ENCODE results near the gene EEFSEC.

Gene EEFSEC, protein sequence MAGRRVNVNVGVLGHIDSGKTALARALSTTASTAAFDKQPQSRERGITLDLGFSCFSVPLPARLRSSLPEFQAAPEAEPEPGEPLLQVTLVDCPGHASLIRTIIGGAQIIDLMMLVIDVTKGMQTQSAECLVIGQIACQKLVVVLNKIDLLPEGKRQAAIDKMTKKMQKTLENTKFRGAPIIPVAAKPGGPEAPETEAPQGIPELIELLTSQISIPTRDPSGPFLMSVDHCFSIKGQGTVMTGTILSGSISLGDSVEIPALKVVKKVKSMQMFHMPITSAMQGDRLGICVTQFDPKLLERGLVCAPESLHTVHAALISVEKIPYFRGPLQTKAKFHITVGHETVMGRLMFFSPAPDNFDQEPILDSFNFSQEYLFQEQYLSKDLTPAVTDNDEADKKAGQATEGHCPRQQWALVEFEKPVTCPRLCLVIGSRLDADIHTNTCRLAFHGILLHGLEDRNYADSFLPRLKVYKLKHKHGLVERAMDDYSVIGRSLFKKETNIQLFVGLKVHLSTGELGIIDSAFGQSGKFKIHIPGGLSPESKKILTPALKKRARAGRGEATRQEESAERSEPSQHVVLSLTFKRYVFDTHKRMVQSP

DNA sequence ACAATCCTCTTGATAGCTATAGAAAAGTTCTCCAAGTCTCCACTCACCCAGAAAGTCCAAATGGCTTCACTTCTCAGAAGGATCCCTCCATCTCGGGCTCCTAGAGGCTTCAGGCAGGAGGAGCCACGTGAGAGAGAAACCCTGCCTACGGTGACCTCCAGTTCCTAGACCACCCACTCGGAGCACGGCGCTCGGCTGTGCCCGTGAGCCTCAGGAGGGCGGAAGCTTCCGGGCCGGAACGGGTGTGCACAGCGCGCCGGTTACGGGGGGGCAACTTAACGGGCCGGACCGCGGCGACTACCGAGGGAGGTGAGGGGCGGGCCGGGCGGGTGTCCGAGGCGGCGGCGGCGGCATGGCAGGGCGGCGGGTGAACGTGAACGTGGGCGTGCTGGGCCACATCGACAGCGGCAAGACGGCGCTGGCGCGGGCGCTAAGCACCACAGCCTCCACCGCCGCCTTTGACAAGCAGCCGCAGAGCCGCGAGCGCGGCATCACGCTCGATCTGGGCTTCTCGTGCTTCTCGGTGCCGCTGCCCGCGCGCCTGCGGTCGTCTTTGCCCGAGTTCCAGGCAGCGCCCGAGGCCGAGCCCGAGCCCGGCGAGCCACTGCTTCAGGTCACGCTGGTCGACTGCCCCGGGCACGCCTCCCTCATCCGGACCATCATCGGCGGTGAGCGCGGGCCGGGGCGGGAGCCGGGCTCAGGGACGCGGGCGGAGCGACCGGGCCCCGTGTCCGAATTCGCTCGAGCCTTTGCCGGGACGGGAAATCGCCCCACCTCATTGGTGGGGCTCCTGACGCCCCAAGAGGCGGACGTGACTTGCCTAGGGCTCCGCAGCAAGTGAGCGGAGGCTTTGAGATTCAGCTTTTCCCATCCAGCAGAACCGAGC, at the start of gene EEFSEC:
EEFSEC (plus strand) TSS at position 326 of the 886 bp plus-strand sequence; CDS start at position 353, 27 bp downstream.
- peak; percentile 70 for DNase-seq

DNA sequence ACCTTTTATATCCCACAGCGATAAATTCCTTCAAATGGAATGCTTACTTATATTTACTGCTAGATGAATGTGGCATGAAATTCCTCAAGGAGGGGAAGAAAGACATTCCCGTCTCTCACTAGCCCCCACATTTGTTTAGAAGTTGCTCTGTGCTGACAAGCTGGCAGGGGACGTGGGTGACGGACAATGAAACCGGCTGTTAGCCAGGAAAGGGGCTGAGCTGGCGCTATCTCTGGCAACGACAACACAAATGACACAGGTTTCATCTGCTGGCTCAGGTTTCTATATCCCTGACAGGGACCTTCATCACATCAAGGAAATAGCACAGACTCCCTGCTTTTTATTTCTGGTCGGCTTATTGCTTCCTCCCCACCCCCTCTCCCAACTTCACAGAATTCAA, 45.4 kb upstream of the EEFSEC start:
- DNase-seq = no peak

DNA sequence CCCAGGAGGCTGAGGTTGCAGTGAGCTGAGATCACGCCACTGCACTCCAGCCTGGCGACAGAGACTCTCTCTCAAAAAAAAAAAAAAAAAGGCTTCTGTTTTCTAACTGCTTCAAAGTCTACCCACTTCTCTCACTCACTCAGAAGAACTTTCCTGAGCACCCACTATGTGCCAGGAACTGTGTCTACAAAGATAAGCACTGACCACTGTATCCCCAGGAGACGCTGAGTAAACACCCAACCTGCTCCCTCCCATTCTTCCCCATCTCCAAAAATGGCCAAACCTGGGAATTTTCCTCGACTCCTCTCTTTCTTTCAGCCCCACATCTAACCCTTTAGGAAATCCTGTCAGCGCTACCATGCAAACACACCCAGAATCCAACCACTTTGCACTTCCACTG, 42.1 kb upstream of the EEFSEC start:
- no peak for DNase-seq

DNA sequence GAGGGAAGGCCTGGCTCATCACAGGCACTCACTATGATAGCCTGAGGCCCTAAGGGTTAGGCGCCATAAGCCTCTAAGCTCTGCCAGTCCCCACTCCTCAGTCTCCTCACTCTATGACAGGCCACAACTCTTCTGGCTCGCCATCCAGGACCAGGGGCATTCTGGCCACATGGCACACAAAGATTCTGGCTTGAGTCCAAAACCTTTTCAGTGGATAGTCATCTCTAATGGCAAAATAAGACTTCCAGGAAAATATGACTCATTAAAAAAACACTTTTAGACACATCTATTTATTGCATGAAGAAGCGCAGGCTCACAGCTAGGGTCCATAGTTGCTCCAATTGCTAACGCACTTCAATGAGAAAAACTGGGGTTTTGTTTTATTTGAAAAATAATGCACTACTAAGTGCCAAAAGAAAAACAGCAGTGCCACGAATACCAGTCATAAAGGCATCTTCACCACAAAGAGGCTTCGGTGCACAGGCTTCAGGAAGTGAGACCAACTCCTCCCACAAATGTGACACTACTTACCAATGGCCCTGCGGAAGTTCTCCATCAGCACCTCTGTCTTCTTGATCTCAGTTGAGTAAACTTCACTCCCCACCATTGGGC, 40.8 kb upstream of the EEFSEC start:
- DNase-seq = no peak

DNA sequence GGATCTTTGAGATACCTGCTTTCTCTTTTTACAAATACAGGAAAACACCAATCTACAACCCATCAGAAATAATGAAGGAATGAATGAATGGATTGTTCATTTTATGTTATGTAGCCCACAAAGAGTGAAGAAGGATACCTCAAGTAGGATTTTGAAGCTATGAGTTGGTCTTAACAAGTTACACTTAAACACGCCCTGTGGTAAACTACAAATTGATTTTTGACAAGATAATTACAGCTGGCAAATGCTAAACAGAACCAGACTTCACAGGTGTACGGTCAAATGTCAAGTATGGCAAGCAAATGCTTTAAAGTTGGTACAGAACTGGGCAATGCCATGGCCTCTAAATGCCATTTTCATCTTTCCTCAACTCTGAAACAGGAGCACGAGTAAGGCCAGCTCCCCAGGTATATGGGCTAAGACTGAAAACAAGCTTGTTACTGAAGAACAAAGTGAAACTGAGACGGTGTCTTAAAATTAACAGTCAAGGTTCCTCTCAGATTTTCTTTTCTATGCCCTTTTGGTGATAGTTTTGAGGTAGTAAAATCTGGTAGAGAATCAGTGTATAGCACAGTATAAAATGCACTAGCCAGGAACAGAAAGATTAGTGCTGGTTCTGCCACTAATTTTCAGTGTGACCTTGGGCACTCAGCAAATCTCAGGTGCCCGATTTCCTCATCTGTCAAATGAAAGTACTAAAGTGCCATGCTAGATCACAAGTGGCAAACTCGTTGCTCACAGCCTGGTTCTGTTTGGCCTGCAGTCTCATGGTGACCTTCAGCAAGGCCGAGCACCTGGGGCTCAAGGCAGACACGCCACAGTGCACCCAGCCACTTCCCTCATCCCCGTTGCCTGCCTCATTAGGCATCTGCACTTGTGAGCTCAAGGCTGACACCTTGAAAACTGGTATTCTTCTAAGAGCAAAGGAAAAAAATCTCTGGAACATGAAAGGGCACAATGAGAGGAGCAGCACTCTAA, 39.2 kb upstream of the EEFSEC start:
- no peak for DNase-seq

DNA sequence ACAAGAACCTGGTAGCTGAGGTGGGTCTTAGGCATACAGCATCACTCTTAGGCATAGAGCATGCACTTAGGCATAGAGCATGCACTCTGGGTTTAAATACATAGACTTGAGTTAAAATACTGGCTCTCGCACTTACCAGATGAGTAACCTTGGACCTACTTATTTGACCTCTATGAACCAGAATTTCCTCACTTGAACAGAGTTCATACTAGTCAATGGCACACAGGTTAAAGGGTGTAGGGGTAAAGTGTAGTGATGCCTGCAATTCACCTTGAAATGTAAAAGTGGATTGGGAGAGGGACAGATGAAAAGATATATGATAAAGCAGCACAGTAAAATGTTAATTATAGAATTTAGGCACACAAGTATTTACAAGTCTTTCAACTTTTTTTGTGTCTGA, 31.3 kb upstream of the EEFSEC start:
- no peak for DNase-seq

DNA sequence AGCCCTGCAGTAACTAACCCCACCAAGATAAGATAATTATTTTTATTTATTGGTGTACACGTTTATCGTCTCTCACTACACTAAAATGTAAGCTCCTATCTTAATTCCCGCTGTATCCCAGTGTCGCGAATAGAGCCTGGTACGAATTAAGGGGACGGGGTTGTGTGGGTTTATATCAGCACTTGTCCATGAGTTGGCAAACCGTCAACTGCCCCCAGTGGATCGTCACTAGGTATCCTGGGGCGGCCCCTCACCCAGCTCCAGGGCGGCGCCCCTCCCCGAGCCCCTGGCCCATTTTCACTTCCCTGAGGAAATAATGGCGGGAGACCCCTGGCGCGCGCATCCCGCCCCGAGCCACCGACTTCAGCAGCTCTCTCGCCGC, 30.1 kb upstream of the EEFSEC start:
- no peak for DNase-seq

DNA sequence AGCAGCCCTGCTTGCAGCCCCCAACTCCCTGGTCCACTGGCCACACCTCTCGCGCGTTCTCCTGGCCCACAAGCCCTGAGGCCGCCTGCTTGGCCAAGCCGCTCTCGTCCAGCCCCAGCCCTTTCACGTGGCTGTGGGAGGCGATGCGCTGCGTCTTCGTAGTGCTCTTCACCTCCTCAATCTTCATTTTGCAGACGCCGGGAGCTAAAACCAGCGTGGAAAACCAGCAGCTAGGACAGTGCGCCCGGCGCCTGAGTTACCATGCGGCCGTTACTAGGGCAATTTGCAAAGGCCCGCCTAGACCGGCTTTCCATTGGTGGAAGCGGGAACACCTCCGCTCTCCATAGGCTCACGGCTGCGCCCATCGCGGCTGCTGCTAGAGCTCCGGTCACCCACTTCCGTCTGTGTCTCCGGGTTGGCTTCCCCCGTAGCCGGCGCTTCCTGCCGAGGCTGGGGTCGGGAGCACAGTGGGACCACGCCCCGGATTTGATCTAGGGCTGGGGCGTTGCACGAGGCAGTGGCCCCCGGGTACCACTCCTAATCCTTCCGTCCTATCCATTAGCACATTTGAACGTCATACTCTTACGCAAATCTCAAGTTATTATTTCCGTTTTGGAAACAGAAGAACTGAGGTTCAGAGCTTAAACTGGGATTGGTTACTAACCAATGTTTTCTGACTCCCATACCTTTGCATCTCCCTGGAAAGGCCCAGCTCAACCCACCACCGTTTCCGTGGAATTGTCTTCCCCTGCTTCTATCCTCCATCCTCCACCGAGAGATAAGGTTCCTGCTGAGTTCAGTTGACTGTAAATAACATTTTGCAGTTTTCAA, 29.5 kb upstream of the EEFSEC start, which contains the start of gene RUVBL1:
RUVBL1 (minus strand) TSS at position 275 of the 831 bp plus-strand sequence; CDS start at position 187, 88 bp downstream.
- DNase-seq = peak; percentile 99

DNA sequence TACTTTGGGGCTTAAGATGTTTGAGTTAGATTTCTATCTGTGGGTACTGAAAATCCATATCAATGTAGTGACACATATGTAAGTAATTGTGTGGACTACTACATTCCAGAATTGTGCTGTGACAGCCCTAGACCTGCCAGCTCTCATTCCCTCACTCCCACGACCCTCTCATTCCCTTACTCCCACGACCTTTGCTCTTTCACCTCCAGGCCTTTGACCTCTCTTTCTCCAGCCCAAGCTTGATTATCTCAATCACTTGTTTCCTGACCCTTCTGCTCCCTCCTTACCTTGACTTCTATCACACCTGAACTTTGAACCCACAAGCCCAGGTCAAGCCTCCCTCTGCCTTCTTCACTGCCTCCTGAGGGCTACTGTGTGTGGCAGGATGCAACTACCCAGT, 26.0 kb upstream of the EEFSEC start:
- no peak for DNase-seq

DNA sequence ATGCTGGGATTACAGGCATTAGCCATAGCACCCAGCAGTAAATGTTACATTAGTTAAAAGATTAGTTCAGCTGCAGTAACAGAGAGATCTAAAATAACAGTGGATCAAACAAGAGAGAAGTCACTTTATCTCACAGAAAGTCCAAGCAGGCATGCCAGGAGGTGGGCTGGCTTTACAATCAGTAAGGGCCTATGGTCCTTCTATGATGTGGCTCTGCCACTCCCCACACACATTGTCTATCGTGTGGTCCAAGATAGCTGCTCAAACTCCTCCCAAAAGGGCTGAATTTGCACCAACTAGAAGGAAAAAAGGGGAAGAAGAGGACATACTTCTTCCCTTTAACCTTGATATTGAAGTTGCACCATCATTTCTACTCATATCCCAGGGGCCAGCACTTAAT, 25.0 kb upstream of the EEFSEC start:
- no peak for DNase-seq

DNA sequence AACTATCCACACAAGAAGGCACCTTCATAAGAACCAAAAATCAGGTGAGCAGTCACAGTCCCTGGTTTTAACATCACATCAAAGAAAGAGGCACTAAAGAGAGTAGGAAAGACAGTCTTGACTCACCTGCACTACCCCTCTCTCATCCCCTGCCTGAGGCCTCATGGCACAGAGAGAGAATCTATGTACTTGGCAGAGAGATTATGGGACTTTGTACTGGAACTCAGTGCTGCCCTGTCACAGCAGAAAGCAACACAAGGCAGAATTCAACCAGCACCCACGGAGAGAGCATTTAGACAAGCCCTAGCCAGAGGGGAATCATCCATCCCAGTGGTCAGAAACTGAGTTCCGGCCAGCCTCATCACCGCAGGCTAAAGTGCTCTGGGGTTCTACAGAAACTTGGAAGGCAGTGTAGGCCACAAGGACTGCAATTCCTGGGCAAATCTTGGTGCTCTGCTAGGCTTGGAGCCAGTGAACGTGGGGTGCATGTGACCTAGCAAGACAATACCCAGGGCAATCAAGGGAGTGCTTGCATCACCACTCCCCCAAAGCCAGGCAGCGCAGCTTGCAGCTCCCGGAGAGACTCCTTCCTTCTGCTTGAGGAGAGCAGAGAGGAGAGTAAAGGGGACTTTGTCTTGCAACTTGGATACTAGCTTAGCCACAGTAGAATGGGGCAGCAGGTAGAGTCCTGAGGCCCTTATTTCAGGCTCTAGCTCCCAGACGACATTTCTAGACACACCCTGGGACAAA, 21.2 kb upstream of the EEFSEC start:
- no peak for DNase-seq

DNA sequence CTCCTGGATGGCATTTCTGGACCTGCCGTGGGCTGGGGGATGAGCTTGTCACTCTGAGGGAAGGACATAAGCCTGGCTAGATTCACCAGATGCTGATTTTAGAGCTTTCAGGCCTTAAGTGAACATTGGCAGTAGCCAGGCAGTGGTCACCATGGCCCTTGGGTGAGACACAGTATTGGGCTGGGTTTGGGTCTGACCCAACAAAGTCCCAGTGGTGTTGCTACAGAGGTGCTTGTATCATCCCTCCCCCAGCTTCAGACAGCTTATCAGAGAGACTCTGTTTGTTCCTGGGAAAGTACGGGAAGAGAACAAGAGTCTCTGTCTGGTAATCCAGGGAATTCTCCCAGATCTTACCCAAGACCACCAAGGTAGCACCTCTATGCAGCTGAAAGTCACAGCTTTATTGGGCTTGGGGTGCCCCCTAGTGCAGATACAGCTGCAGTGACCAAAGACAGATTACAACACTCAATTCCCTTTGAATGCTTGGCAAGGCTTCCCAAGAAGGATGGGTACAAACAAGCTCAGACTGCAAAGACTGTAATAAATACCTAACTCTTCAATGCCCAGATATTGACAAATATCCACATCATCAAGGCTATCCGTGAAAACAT, 19.9 kb upstream of the EEFSEC start:
- DNase-seq = peak; percentile 22

DNA sequence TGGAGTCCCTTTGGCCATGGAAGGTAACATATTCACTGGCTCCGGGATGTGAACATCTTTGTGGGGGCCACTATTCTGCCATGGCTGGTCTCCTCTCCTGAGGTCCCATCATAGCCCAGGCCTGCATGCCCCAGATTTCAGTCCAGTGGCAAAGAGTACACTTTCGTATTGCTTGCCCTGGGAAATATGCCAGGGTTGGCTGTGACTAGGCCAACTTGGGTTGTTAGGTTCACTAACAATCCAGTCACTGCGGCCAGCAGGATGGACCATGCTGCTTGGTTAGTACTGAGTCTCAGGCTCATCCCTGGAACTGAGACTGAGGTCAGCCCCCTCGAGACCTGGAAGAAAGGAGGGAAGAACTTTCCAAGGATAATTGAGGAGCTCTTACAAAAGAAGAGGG, 9.8 kb upstream of the EEFSEC start:
- no peak for DNase-seq

DNA sequence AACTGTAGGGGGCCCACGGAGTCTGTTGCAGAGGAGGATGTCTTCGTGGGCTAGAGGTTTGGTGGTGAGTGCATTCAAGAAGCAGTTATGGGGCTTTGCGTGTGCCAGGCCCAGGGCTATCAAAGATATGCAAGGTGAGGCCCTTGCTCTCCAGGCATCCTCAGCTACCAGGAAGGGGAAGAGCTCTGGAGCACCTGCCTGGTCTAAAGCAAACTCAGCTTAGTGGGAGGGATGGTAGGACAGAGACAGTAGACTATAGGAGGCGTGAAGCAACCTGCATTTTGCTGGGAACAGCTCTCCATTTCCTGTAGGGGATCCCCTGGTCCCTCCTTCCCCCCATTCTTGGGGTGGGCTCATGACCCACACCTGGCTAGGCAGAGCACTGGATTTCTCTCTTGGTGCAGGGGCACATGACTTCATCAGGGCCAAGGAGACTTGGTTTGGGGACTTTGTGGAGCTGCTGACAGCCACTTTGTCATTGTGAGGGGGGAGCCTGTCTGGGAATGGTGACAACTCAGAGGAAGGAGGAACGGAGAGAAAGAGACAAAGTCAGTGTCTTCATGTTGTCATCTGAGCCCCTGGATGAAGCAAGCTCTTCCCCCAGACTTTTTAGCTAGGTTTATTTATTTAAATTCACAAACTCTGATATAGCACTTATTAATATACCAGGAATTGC, 8.6 kb upstream of the EEFSEC start:
- no peak for DNase-seq

DNA sequence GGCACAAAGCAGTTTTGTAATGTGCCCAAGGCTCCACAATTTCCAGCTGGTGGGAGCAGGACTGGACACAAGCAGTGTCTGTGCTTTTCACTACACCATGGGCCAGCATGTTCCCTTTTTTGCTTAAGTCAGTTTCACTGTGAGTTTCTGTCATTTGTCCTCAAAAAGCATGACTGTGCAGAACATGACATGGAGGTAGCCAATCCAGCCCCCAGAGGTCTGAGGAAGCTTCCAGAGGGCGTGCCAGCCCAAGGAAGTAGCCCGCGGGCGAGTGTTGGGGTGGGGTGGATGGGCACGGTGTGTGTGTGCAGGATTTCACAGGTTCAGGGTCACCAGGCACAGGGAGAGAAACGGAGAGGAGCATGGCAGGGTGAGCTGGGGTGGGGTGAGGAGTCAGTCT, 8.0 kb upstream of the EEFSEC start:
- no peak for DNase-seq

DNA sequence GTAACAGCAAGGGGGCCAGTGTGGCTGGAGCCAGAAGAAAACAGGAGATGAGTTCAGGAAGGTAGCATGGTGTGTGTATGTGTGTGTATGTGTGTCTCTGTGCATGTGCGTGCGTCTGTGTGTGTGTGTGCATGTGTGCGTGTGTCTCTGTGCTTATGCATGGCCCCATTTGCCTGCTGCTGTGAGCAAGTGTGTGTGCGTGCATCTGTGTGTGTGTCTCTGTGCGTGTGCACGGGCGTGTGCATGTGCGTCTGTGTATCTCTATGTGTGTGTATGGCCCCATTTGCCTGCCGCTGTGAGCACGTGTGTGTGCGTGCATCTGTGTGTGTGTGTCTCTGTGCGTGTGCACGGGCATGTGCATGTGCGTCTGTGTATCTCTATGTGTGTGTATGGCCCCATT, 7.1 kb upstream of the EEFSEC start:
- DNase-seq = no peak

DNA sequence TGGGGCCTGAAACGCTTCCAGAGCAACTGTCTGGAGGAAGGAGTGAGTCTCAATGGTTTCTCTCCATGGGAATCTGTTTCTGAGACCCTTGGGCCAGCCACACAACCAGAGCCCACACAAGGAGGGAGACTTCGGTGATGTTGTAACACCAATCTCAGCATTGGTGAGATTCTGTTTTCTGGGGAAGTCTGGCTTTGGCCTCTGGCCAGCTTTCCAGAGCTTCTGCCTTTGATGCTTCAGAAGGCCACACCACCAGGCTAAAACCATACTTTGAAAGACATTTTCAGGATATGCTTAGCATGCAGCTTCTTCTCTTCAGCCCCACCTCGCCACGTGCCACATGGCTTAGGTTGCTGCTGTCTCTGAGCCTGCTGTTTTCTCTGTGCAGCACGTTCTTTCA, 3.6 kb upstream of the EEFSEC start:
- DNase-seq = no peak

DNA sequence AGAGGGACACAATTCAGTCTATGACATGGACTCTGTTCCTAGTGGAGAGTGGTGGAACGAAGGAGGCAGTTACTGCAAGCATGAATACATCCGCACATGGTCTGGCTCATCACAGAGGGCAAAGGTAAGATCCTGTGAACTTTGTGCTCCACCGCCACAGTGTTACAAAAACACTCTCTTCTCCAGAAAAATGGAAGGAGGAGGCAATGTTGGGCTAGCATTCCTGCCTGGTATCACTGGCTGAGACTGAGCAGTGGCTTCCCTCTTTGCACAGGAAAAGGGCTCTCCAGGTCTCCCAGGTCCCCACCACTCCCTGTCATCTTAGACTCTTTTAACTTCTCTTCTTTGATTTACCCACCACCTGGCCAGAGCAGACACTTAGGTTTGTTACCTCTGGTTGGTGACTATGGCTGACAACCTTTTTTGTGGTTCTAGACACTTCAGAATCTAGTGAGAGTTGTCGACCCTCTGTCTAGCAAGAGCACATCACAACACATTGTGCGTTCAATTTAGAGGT, 1.5 kb upstream of the EEFSEC start:
- no peak for DNase-seq
